ENCODE measurements around the gene UCP3.

The UCP3 gene

GRCh38 chr11:74044538-74044937 lies 35.7 kb upstream of the UCP3 start:
- Mint-ChIP-seq H3K27me3 (ENCODE audit: low read depth) (no peaks in the 10 kb centered on the region), H3K36me3 (ENCODE audit: low read depth) (peaks cover 43% of the 10 kb centered on the region), H3K27ac (no peak overlapping the region), H3K4me1 (no peaks in the 10 kb centered on the region), H3K9me3 (no peaks in the 10 kb centered on the region), H3K4me3 (no peak overlapping the region)
- no peak for TF ChIP-seq CTCF (IDR thresholded peaks at IDR 0.05; ENCODE audit: unreplicated experiment in 3 of 3)

DNA sequence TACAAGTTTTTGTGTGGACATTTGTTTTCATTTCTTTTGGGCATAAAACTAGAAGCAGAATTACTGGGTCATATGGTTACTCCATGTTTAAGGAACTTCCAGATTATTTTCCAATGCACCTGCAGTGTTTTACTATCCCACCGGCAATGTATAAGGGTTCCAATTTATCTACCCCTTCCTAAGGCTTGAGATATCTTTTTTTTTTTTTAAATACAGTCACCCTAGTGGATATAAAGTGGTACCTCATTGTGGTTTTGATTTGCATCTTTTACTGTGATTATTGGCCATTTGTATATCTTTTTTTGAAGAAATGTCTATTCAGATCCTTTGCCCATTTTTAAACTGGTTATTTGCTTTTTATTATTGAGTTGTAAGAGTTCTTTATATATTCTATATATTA lies 34.6 kb upstream of the UCP3 start:
- TF ChIP-seq CTCF (IDR thresholded peaks at IDR 0.05; ENCODE audit: unreplicated experiment in 3 of 3), result no peak
- no peaks in the 10 kb centered on the region for H3K4me1 Mint-ChIP-seq
- H3K27me3 Mint-ChIP-seq (ENCODE audit: low read depth), result no peaks in the 10 kb centered on the region
- H3K9me3 Mint-ChIP-seq, result no peaks in the 10 kb centered on the region
- H3K27ac Mint-ChIP-seq, result no peak overlapping the region
- H3K4me3 Mint-ChIP-seq, result no peak overlapping the region
- H3K36me3 Mint-ChIP-seq (ENCODE audit: low read depth), result peaks cover 50% of the 10 kb centered on the region

DNA sequence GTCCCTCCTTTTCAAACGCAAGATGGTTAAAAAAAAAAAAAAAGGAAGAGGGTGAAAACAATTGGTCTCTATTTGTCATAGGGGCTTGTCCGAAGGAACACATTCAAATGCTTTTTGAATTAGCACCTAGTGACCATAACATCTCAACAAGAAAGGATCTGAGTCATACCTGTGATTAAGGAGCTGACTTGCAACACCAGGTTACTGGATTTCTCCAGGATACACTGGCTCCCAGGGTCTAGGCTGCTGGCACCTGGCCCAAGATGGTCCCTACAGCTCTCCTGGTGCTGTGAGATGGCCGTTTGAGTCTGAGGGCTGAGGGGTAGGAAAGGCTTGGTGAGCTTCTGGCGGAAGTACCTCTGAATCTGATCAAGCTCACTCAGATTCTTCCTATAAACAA lies 28.4 kb upstream of the UCP3 start:
- Mint-ChIP-seq H3K27ac (no peak overlapping the region), H3K27me3 (ENCODE audit: low read depth) (no peaks in the 10 kb centered on the region), H3K9me3 (no peaks in the 10 kb centered on the region), H3K36me3 (ENCODE audit: low read depth) (peaks cover 59% of the 10 kb centered on the region), H3K4me3 (no peak overlapping the region), H3K4me1 (no peaks in the 10 kb centered on the region)
- TF ChIP-seq CTCF (IDR thresholded peaks at IDR 0.05; ENCODE audit: unreplicated experiment in 3 of 3), result no peak

DNA sequence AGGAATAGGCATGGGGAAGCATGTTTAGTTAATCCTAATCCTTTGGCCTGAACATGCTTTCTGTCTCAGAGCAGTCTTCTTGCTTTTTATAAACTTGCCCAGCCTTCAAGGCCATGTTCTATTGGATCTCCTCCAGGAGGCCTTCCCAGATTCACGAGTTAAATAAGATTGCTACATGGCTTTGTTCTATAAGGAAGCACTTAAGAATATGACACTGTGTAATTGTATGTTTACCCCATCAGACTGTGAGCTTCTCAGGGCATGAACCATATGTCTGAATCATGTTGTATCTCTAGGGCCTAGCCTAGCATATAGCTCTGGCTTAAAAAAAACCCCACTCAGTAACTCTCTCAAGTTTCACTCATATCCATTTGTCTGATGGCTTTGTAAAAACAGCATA lies 26.4 kb upstream of the UCP3 start:
- Mint-ChIP-seq H3K9me3 (no peaks in the 10 kb centered on the region), H3K4me1 (no peaks in the 10 kb centered on the region), H3K27me3 (ENCODE audit: low read depth) (no peaks in the 10 kb centered on the region), H3K4me3 (no peak overlapping the region), H3K36me3 (ENCODE audit: low read depth) (peaks cover 49% of the 10 kb centered on the region), H3K27ac (no peak overlapping the region)
- no peak for TF ChIP-seq CTCF (IDR thresholded peaks at IDR 0.05; ENCODE audit: unreplicated experiment in 3 of 3)

- TF ChIP-seq CTCF (IDR thresholded peaks at IDR 0.05; ENCODE audit: unreplicated experiment in 3 of 3), result no peak
- Mint-ChIP-seq H3K9me3 (no peaks in the 10 kb centered on the region), H3K27ac (no peak overlapping the region), H3K4me1 (no peaks in the 10 kb centered on the region), H3K4me3 (no peak overlapping the region), H3K36me3 (ENCODE audit: low read depth) (peaks cover 51% of the 10 kb centered on the region), H3K27me3 (ENCODE audit: low read depth) (no peaks in the 10 kb centered on the region)
Observed at GRCh38 chr11:74033046-74033445, 24.2 kb upstream of the UCP3 start.

DNA sequence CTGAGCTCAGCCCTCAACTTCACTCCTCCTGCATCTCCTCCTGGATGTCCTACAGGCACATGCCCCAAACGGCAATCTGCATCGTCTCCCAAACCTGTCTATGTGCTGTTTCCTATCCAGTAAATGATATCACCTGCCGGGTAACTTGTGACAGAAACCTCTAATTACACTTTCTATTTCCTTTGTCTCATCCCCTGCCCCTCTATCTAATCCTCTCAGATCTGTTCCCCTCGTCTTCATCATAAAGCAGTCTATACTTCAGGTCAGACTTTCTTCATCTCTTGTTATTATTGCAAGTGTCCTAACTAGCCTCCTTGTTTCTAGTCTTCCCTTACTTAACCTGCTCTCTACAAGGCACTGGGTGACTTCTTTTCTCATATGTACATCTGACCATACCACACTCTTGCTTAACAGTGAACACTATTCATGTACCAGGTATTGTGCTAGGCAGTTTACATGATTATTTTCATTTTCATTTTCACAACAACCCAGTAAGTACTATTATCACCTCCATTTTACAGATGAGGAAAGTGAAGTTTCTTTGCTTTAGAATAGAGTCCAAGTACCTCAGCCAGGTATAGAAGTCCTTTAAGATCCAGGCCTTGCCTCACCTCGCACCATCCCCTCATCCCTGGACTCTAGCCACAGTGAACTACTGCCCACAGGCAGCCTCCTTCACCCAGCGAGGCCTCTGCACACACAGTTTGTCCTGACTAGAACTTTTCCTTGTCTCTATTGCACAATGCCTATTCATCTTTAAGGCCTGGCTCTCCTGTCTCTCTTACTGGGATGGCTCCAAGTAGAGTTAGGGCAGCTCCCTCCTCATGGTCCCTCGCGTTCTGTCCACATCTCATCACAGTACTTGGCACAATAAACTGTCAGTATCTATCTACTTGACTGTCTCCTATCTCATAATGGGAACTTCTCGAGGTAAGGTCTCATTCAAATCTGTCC lies 22.1 kb upstream of the UCP3 start:
- H3K4me3 Mint-ChIP-seq, result no peak overlapping the region
- H3K9me3 Mint-ChIP-seq, result no peaks in the 10 kb centered on the region
- TF ChIP-seq CTCF (IDR thresholded peaks at IDR 0.05; ENCODE audit: unreplicated experiment in 3 of 3), result no peak
- no peaks in the 10 kb centered on the region for H3K4me1 Mint-ChIP-seq
- H3K27ac Mint-ChIP-seq, result no peak overlapping the region
- peaks cover 36% of the 10 kb centered on the region for H3K36me3 Mint-ChIP-seq (ENCODE audit: low read depth)
- no peaks in the 10 kb centered on the region for H3K27me3 Mint-ChIP-seq (ENCODE audit: low read depth)
